CD4-positive, CD25-positive, alpha-beta regulatory T cell (primary cell): ENCODE data around the gene ITGB8. TPM values are rescaled to one million over a fixed set of nuclear protein-coding genes. Genes with fewer than 3 reads are reported as not detected.
A peak's percentile ranks its signal among the peaks of the same experiment; 100 is the strongest.

Experiments
- ATAC-seq, 2 donors: fragments of 150-1000 bp; cut with Tn5 transposase; one replicate each; pipeline ENCODE4 v1.10.0; 2021; ENCODE audit warnings: low read depth in 2 of 2, moderate number of reproducible peaks in 2 of 2, moderate library complexity in 1 of 2
- DNase-seq, 3 donors: peaks; one replicate each; pipeline versions ENCODE4 v3.0.0 to v3.0.0-alpha.2; 2012 to 2022; ENCODE audit warnings: mixed read lengths in 1 of 3
- H3K27ac ChIP-seq: one replicate; pipeline ENCODE4 v1.7.0; 2013; ENCODE audit warnings: mild to moderate bottlenecking, low read length; ENCODE audit not compliant: insufficient read depth, poor library complexity, severe bottlenecking
- H3K27me3 ChIP-seq: one replicate; pipeline ENCODE4 v1.7.0; 2013; ENCODE audit warnings: low read length; ENCODE audit not compliant: control insufficient read depth, insufficient read depth
- H3K36me3 ChIP-seq: one replicate; pipeline ENCODE4 v1.7.0; 2013; ENCODE audit warnings: mild to moderate bottlenecking, low read length, moderate library complexity; ENCODE audit not compliant: control insufficient read depth, insufficient read depth
- H3K4me1 ChIP-seq: 2 replicates; pipeline ENCODE4 v1.7.0; 2013; ENCODE audit warnings: mild to moderate bottlenecking, low read length; ENCODE audit not compliant: insufficient read depth, control insufficient read depth, poor library complexity, severe bottlenecking
- H3K4me3 ChIP-seq: one replicate; pipeline ENCODE4 v1.7.0; 2013; ENCODE audit warnings: low read depth, mild to moderate bottlenecking, low read length, moderate library complexity
- H3K9me3 ChIP-seq, 2 experiments: 1 replicate in 1 of 2; 2 replicates in 1 of 2; pipeline ENCODE4 v1.7.0; 2013; ENCODE audit warnings: low read length in 2 of 2, mild to moderate bottlenecking in 1 of 2, moderate library complexity in 1 of 2; ENCODE audit not compliant: control insufficient read depth in 2 of 2
- H3K27ac Mint-ChIP-seq, 3 donors: one replicate each; pipeline ENCODE4 v1.8.0; 2020 to 2022; ENCODE audit warnings: mild to moderate bottlenecking in 3 of 3, mixed read lengths in 3 of 3, moderate library complexity in 2 of 3
- H3K27me3 Mint-ChIP-seq: one replicate; pipeline ENCODE4 v1.8.0; 2022; ENCODE audit warnings: mild to moderate bottlenecking, mixed read lengths
- H3K36me3 Mint-ChIP-seq: one replicate; pipeline ENCODE4 v1.8.0; 2020; ENCODE audit warnings: mixed read lengths
- H3K4me1 Mint-ChIP-seq, 4 donors: one replicate each; pipeline ENCODE4 v1.8.0; 2020 to 2022; ENCODE audit warnings: mixed read lengths in 4 of 4, mild to moderate bottlenecking in 1 of 4
- H3K4me3 Mint-ChIP-seq, 4 donors: one replicate each; pipeline ENCODE4 v1.8.0; 2020 to 2022; ENCODE audit warnings: mild to moderate bottlenecking in 4 of 4, mixed read lengths in 4 of 4, moderate library complexity in 3 of 4
- H3K9me3 Mint-ChIP-seq, 7 donors: one replicate each; pipeline ENCODE4 v1.8.0; 2020 to 2022; ENCODE audit warnings: mixed read lengths in 7 of 7, mild to moderate bottlenecking in 3 of 7, moderate library complexity in 2 of 7
- polyA plus RNA-seq, 4 donors: library from polyadenylated mRNA; unstranded; fragments of 300-500 nt; fragmentation: Illumina TruSeq; gene quantifications; one replicate each; pipeline ENCODE4 v1.2.3, GENCODE V29; 2021
- total RNA-seq: library from RNA; stranded (reverse); gene quantifications from one replicate; pipeline ENCODE4 v1.2.3, GENCODE V29; 2022

ITGB8 gene
- total and polyA plus RNA-seq, 5 donors from 2014 or later, result 0.06 to 2.1 (median 0.55) TPM; not detected in 2

- no peak overlapping the region for H3K27ac ChIP-seq
- no peaks in the 10 kb centered on the region for H3K27me3 Mint-ChIP-seq
Measured at GRCh38 chr7:20290505-20291111, 40.1 kb upstream of the ITGB8 start.

GRCh38 chr7:20293336-20293735 lies 37.4 kb upstream of the ITGB8 start:
- Histone ChIP-seq H3K36me3 (no peaks in the 10 kb centered on the region), H3K4me3 (no peak overlapping the region), H3K9me3 (no peaks in the 10 kb centered on the region), H3K27me3 (no peaks in the 10 kb centered on the region), H3K4me1 (no peaks in the 10 kb centered on the region), H3K27ac (no peak overlapping the region)
- H3K36me3 Mint-ChIP-seq, result no peaks in the 10 kb centered on the region
- H3K9me3 Mint-ChIP-seq, result peaks cover 0 to 2% (median 0%) of the 10 kb centered on the region in 7 donors
- H3K27ac Mint-ChIP-seq, result no peak overlapping the region
- no peak overlapping the region for H3K4me3 Mint-ChIP-seq
- no peak for ATAC-seq
- H3K4me1 Mint-ChIP-seq, result no peaks in the 10 kb centered on the region
- DNase-seq, result no peak
- H3K27me3 Mint-ChIP-seq, result no peaks in the 10 kb centered on the region

More at GRCh38 chr7:20290505-20291111, 40.1 kb upstream of the ITGB8 start:
- no peaks in the 10 kb centered on the region for H3K4me1 ChIP-seq
- no peaks in the 10 kb centered on the region for H3K9me3 ChIP-seq
- Mint-ChIP-seq H3K9me3 (peaks cover 0 to 2% (median 0%) of the 10 kb centered on the region in 7 donors), H3K4me1 (no peaks in the 10 kb centered on the region), H3K36me3 (no peaks in the 10 kb centered on the region), H3K27ac (no peak overlapping the region), H3K4me3 (no peak overlapping the region)
- DNase-seq (no peak), ATAC-seq (no peak)
- H3K36me3 ChIP-seq, result no peaks in the 10 kb centered on the region
- H3K27me3 ChIP-seq, result no peaks in the 10 kb centered on the region
- no peak overlapping the region for H3K4me3 ChIP-seq

GRCh38 chr7:20296444-20296843 lies 34.3 kb upstream of the ITGB8 start:
- Histone ChIP-seq H3K27me3 (no peaks in the 10 kb centered on the region), H3K27ac (no peak overlapping the region), H3K4me3 (no peak overlapping the region), H3K9me3 (no peaks in the 10 kb centered on the region), H3K4me1 (no peaks in the 10 kb centered on the region), H3K36me3 (no peaks in the 10 kb centered on the region)
- peaks cover 0 to 5% (median 2%) of the 10 kb centered on the region in 4 donors for H3K4me1 Mint-ChIP-seq
- H3K4me3 Mint-ChIP-seq, result no peak overlapping the region
- no peaks in the 10 kb centered on the region for H3K27me3 Mint-ChIP-seq
- no peaks in the 10 kb centered on the region for H3K36me3 Mint-ChIP-seq
- H3K9me3 Mint-ChIP-seq, result peaks cover 0 to 2% (median 0%) of the 10 kb centered on the region in 7 donors
- H3K27ac Mint-ChIP-seq, result no peak overlapping the region
- DNase-seq (no peak), ATAC-seq (no peak)

GRCh38 chr7:20296901-20297300 lies 33.8 kb upstream of the ITGB8 start:
- Mint-ChIP-seq H3K9me3 (peaks cover 0 to 2% (median 0%) of the 10 kb centered on the region in 7 donors), H3K36me3 (no peaks in the 10 kb centered on the region)

GRCh38 chr7:20298486-20298901 lies 32.2 kb upstream of the ITGB8 start:
- DNase-seq, result no peak
- Histone ChIP-seq H3K27me3 (no peaks in the 10 kb centered on the region), H3K27ac (no peak overlapping the region), H3K9me3 (no peaks in the 10 kb centered on the region), H3K4me1 (no peaks in the 10 kb centered on the region), H3K36me3 (no peaks in the 10 kb centered on the region), H3K4me3 (no peak overlapping the region)
- Mint-ChIP-seq H3K27me3 (no peaks in the 10 kb centered on the region), H3K4me3 (no peak overlapping the region), H3K27ac (no peak overlapping the region), H3K9me3 (peaks cover 0 to 2% (median 0%) of the 10 kb centered on the region in 7 donors), H3K36me3 (no peaks in the 10 kb centered on the region), H3K4me1 (peaks cover 0 to 5% (median 2%) of the 10 kb centered on the region in 4 donors)
- ATAC-seq, result no peak

More at GRCh38 chr7:20296901-20297300, 33.8 kb upstream of the ITGB8 start:
- no peak overlapping the region for H3K27ac ChIP-seq
- H3K36me3 ChIP-seq, result no peaks in the 10 kb centered on the region
- H3K27ac Mint-ChIP-seq, result no peak overlapping the region
- ATAC-seq, result no peak
- H3K9me3 ChIP-seq, result no peaks in the 10 kb centered on the region
- H3K27me3 ChIP-seq, result no peaks in the 10 kb centered on the region
- no peak overlapping the region for H3K4me3 Mint-ChIP-seq
- H3K27me3 Mint-ChIP-seq, result no peaks in the 10 kb centered on the region
- no peak for DNase-seq
- H3K4me1 Mint-ChIP-seq, result peaks cover 0 to 5% (median 2%) of the 10 kb centered on the region in 4 donors
- H3K4me3 ChIP-seq, result no peak overlapping the region
- no peaks in the 10 kb centered on the region for H3K4me1 ChIP-seq

GRCh38 chr7:20299145-20299544 lies 31.6 kb upstream of the ITGB8 start:
- DNase-seq, result no peak
- Histone ChIP-seq H3K4me1 (no peaks in the 10 kb centered on the region), H3K36me3 (no peaks in the 10 kb centered on the region), H3K27ac (no peak overlapping the region), H3K27me3 (no peaks in the 10 kb centered on the region), H3K4me3 (no peak overlapping the region), H3K9me3 (no peaks in the 10 kb centered on the region)
- Mint-ChIP-seq H3K27me3 (no peaks in the 10 kb centered on the region), H3K36me3 (no peaks in the 10 kb centered on the region), H3K9me3 (no peaks in the 10 kb centered on the region), H3K4me3 (peak overlapping the region in 1 of 4 donors; percentile 18), H3K27ac (no peak overlapping the region), H3K4me1 (peaks cover 0 to 5% (median 2%) of the 10 kb centered on the region in 4 donors)
- no peak for ATAC-seq

- Mint-ChIP-seq H3K4me1 (peaks cover 0 to 5% (median 2%) of the 10 kb centered on the region in 4 donors), H3K4me3 (peak overlapping the region in 2 of 4 donors; percentile 23 to 52), H3K36me3 (no peaks in the 10 kb centered on the region), H3K9me3 (peaks cover 0 to 1% (median 0%) of the 10 kb centered on the region in 7 donors), H3K27me3 (no peaks in the 10 kb centered on the region), H3K27ac (peak overlapping the region in 2 of 3 donors; percentile 6 to 49)
- Histone ChIP-seq H3K4me1 (no peaks in the 10 kb centered on the region), H3K9me3 (no peaks in the 10 kb centered on the region), H3K27ac (no peak overlapping the region), H3K4me3 (peak overlapping the region; percentile 46), H3K36me3 (no peaks in the 10 kb centered on the region), H3K27me3 (no peaks in the 10 kb centered on the region)
- no peak for ATAC-seq
- no peak for DNase-seq
Measured at GRCh38 chr7:20299647-20300312, 30.9 kb upstream of the ITGB8 start.
